ENCODE data around the gene MYBL2. TPM values are rescaled to one million over a fixed set of nuclear protein-coding genes. Genes with fewer than 3 reads are reported as not detected.

The MYBL2 gene
- total RNA-seq, 1 donor from 2014 or later: 3.1 TPM

- H3K36me3 ChIP-seq (ENCODE audit: control insufficient read depth in 3 of 3, insufficient read depth in 3 of 3, low read length in 3 of 3): no peaks in the 10 kb centered on the region
- H3K4me3 ChIP-seq (ENCODE audit: low read length in 3 of 3): no peak overlapping the region
- H3K27me3 ChIP-seq (ENCODE audit: control insufficient read depth in 3 of 3, insufficient read depth in 3 of 3, low read length in 3 of 3): peaks cover 12 to 26% (median 18%) of the 10 kb centered on the region in 3 donors
- no peak overlapping the region for H3K9ac ChIP-seq (ENCODE audit: low read depth in 1 of 3, low read length in 3 of 3)
- no peak overlapping the region for H3K27ac ChIP-seq (ENCODE audit: low read depth, low read length)
- no peaks in the 10 kb centered on the region for H3K4me1 ChIP-seq (ENCODE audit: control insufficient read depth in 3 of 3, insufficient read depth in 3 of 3, low read length in 3 of 3)
- no peaks in the 10 kb centered on the region for H3K9me3 ChIP-seq (ENCODE audit: control insufficient read depth in 3 of 3, low read length in 3 of 3)
These were observed 79.6 kb downstream of the MYBL2 start for GRCh38 chr20:43746344-43747137.

GRCh38 chr20:43748274-43748673, 81.4 kb downstream of the MYBL2 start:
- H3K27ac ChIP-seq (ENCODE audit: low read depth, low read length): no peak overlapping the region
- H3K9me3 ChIP-seq (ENCODE audit: control insufficient read depth in 3 of 3, low read length in 3 of 3): no peaks in the 10 kb centered on the region
- H3K9ac ChIP-seq (ENCODE audit: low read depth in 1 of 3, low read length in 3 of 3): no peak overlapping the region
- no peaks in the 10 kb centered on the region for H3K36me3 ChIP-seq (ENCODE audit: control insufficient read depth in 3 of 3, insufficient read depth in 3 of 3, low read length in 3 of 3)
- no peak overlapping the region for H3K4me3 ChIP-seq (ENCODE audit: low read length in 3 of 3)
- no peaks in the 10 kb centered on the region for H3K4me1 ChIP-seq (ENCODE audit: control insufficient read depth in 3 of 3, insufficient read depth in 3 of 3, low read length in 3 of 3)
- peaks cover 12 to 29% (median 18%) of the 10 kb centered on the region in 3 donors for H3K27me3 ChIP-seq (ENCODE audit: control insufficient read depth in 3 of 3, insufficient read depth in 3 of 3, low read length in 3 of 3)

GRCh38 chr20:43749734-43750294, 82.9 kb downstream of the MYBL2 start:
- Histone ChIP-seq H3K9ac (ENCODE audit: low read depth in 1 of 3, low read length in 3 of 3) (no peak overlapping the region), H3K4me1 (ENCODE audit: control insufficient read depth in 3 of 3, insufficient read depth in 3 of 3, low read length in 3 of 3) (no peaks in the 10 kb centered on the region), H3K36me3 (ENCODE audit: control insufficient read depth in 3 of 3, insufficient read depth in 3 of 3, low read length in 3 of 3) (no peaks in the 10 kb centered on the region), H3K9me3 (ENCODE audit: control insufficient read depth in 3 of 3, low read length in 3 of 3) (no peaks in the 10 kb centered on the region), H3K27me3 (ENCODE audit: control insufficient read depth in 3 of 3, insufficient read depth in 3 of 3, low read length in 3 of 3) (peaks cover 10 to 23% (median 12%) of the 10 kb centered on the region in 3 donors), H3K4me3 (ENCODE audit: low read length in 3 of 3) (no peak overlapping the region), H3K27ac (ENCODE audit: low read depth, low read length) (no peak overlapping the region)

GRCh38 chr20:43750774-43751166, 83.9 kb downstream of the MYBL2 start:
- Histone ChIP-seq H3K4me1 (ENCODE audit: control insufficient read depth in 3 of 3, insufficient read depth in 3 of 3, low read length in 3 of 3) (no peaks in the 10 kb centered on the region), H3K9ac (ENCODE audit: low read depth in 1 of 3, low read length in 3 of 3) (no peak overlapping the region), H3K4me3 (ENCODE audit: low read length in 3 of 3) (no peak overlapping the region), H3K9me3 (ENCODE audit: control insufficient read depth in 3 of 3, low read length in 3 of 3) (no peaks in the 10 kb centered on the region), H3K27ac (ENCODE audit: low read depth, low read length) (no peak overlapping the region), H3K36me3 (ENCODE audit: control insufficient read depth in 3 of 3, insufficient read depth in 3 of 3, low read length in 3 of 3) (no peaks in the 10 kb centered on the region), H3K27me3 (ENCODE audit: control insufficient read depth in 3 of 3, insufficient read depth in 3 of 3, low read length in 3 of 3) (peaks cover 6 to 17% (median 11%) of the 10 kb centered on the region in 3 donors)

- H3K9ac ChIP-seq (ENCODE audit: low read depth in 1 of 3, low read length in 3 of 3): no peak overlapping the region
- H3K4me1 ChIP-seq (ENCODE audit: control insufficient read depth in 3 of 3, insufficient read depth in 3 of 3, low read length in 3 of 3): no peaks in the 10 kb centered on the region
- peaks cover 6 to 21% (median 7%) of the 10 kb centered on the region in 3 donors for H3K27me3 ChIP-seq (ENCODE audit: control insufficient read depth in 3 of 3, insufficient read depth in 3 of 3, low read length in 3 of 3)
- no peak overlapping the region for H3K27ac ChIP-seq (ENCODE audit: low read depth, low read length)
- H3K36me3 ChIP-seq (ENCODE audit: control insufficient read depth in 3 of 3, insufficient read depth in 3 of 3, low read length in 3 of 3): no peaks in the 10 kb centered on the region
- no peaks in the 10 kb centered on the region for H3K9me3 ChIP-seq (ENCODE audit: control insufficient read depth in 3 of 3, low read length in 3 of 3)
- no peak overlapping the region for H3K4me3 ChIP-seq (ENCODE audit: low read length in 3 of 3)
These were observed 84.5 kb downstream of the MYBL2 start for GRCh38 chr20:43751167-43752050.

DNA sequence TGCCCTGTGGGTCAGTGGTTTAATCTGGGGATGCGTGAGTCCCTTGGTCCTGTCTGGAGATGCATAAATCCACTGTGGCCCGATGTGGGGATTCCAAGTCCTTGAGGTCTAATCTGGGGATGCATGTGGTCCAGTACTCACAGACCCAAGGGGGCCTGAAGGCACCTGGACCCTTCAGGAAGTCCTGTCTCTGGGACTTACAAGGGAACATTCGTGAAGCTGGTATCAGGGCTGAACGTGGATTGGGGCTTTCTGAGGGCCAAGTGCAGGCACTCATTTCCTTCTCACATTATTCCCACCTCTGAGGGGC, 85.1 kb downstream of the MYBL2 start:
- no peaks in the 10 kb centered on the region for H3K9me3 ChIP-seq (ENCODE audit: control insufficient read depth in 3 of 3, low read length in 3 of 3)
- H3K27ac ChIP-seq (ENCODE audit: low read depth, low read length): no peak overlapping the region
- H3K36me3 ChIP-seq (ENCODE audit: control insufficient read depth in 3 of 3, insufficient read depth in 3 of 3, low read length in 3 of 3): no peaks in the 10 kb centered on the region
- H3K9ac ChIP-seq (ENCODE audit: low read depth in 1 of 3, low read length in 3 of 3): no peak overlapping the region
- peaks cover 6 to 21% (median 7%) of the 10 kb centered on the region in 3 donors for H3K27me3 ChIP-seq (ENCODE audit: control insufficient read depth in 3 of 3, insufficient read depth in 3 of 3, low read length in 3 of 3)
- H3K4me3 ChIP-seq (ENCODE audit: low read length in 3 of 3): no peak overlapping the region
- no peaks in the 10 kb centered on the region for H3K4me1 ChIP-seq (ENCODE audit: control insufficient read depth in 3 of 3, insufficient read depth in 3 of 3, low read length in 3 of 3)

GRCh38 chr20:43752561-43753301, 85.8 kb downstream of the MYBL2 start:
- H3K27ac ChIP-seq (ENCODE audit: low read depth, low read length): no peak overlapping the region
- no peaks in the 10 kb centered on the region for H3K4me1 ChIP-seq (ENCODE audit: control insufficient read depth in 3 of 3, insufficient read depth in 3 of 3, low read length in 3 of 3)
- H3K9ac ChIP-seq (ENCODE audit: low read depth in 1 of 3, low read length in 3 of 3): no peak overlapping the region
- no peaks in the 10 kb centered on the region for H3K9me3 ChIP-seq (ENCODE audit: control insufficient read depth in 3 of 3, low read length in 3 of 3)
- no peak overlapping the region for H3K4me3 ChIP-seq (ENCODE audit: low read length in 3 of 3)
- H3K27me3 ChIP-seq (ENCODE audit: control insufficient read depth in 3 of 3, insufficient read depth in 3 of 3, low read length in 3 of 3): peaks cover 6 to 21% (median 7%) of the 10 kb centered on the region in 3 donors
- no peaks in the 10 kb centered on the region for H3K36me3 ChIP-seq (ENCODE audit: control insufficient read depth in 3 of 3, insufficient read depth in 3 of 3, low read length in 3 of 3)

- no peaks in the 10 kb centered on the region for H3K36me3 ChIP-seq (ENCODE audit: control insufficient read depth in 3 of 3, insufficient read depth in 3 of 3, low read length in 3 of 3)
- no peaks in the 10 kb centered on the region for H3K9me3 ChIP-seq (ENCODE audit: control insufficient read depth in 3 of 3, low read length in 3 of 3)
- H3K4me1 ChIP-seq (ENCODE audit: control insufficient read depth in 3 of 3, insufficient read depth in 3 of 3, low read length in 3 of 3): no peaks in the 10 kb centered on the region
- H3K27ac ChIP-seq (ENCODE audit: low read depth, low read length): no peak overlapping the region
- no peak overlapping the region for H3K4me3 ChIP-seq (ENCODE audit: low read length in 3 of 3)
- no peak overlapping the region for H3K9ac ChIP-seq (ENCODE audit: low read depth in 1 of 3, low read length in 3 of 3)
- H3K27me3 ChIP-seq (ENCODE audit: control insufficient read depth in 3 of 3, insufficient read depth in 3 of 3, low read length in 3 of 3): peaks cover 0 to 16% (median 7%) of the 10 kb centered on the region in 3 donors
These were observed 88.5 kb downstream of the MYBL2 start for GRCh38 chr20:43755390-43755789.

DNA sequence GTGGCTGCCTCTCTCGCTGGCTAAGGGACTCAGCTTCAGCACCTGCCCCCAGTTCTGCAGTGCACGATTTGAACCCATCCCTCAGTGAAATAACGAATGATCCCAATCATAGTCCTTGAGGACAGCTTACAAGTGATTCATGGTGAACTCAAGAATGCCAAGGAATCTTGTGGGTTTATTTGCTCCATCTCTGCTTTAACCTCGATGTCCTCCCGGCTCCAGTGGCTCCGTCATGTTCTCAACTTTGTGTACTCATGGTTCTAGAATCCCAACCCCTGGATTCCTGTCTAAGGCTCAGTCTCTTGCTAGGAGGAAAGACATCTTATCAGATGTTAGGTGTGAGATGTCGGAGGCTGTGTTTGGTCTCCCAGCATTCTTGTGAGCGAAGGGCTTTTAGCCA, 88.9 kb downstream of the MYBL2 start:
- no peaks in the 10 kb centered on the region for H3K4me1 ChIP-seq (ENCODE audit: control insufficient read depth in 3 of 3, insufficient read depth in 3 of 3, low read length in 3 of 3)
- no peak overlapping the region for H3K27ac ChIP-seq (ENCODE audit: low read depth, low read length)
- peaks cover 0 to 16% (median 7%) of the 10 kb centered on the region in 3 donors for H3K27me3 ChIP-seq (ENCODE audit: control insufficient read depth in 3 of 3, insufficient read depth in 3 of 3, low read length in 3 of 3)
- H3K36me3 ChIP-seq (ENCODE audit: control insufficient read depth in 3 of 3, insufficient read depth in 3 of 3, low read length in 3 of 3): no peaks in the 10 kb centered on the region
- no peak overlapping the region for H3K9ac ChIP-seq (ENCODE audit: low read depth in 1 of 3, low read length in 3 of 3)
- no peak overlapping the region for H3K4me3 ChIP-seq (ENCODE audit: low read length in 3 of 3)
- no peaks in the 10 kb centered on the region for H3K9me3 ChIP-seq (ENCODE audit: control insufficient read depth in 3 of 3, low read length in 3 of 3)
